A673 (cell line): ENCODE data around the gene NR1H3. TPM values are rescaled to one million over a fixed set of nuclear protein-coding genes. Genes with fewer than 3 reads are reported as not detected.
A peak's percentile ranks its signal among the peaks of the same experiment; 100 is the strongest.

Source experiments
- BruUV-seq: library from RNA; stranded (reverse); fragments of 400-500 nt; replicated peaks from 2 replicates; lab custom pipeline; 2021; lab: Mats Ljungman, UMichigan
- CTCF ChIA-PET: fragments of 300-600 bp; sonication (Branson Sonifier 250); formaldehyde crosslinking; loops from one replicate; lab custom pipeline; 2022; ENCODE audit warnings: antibody characterized with exemption; lab: Charles Lee
- POLR2A ChIA-PET: fragments of 300-600 bp; sonication (Branson Sonifier 250); formaldehyde crosslinking; loops from one replicate; lab custom pipeline; 2022; ENCODE audit warnings: antibody characterized with exemption; ENCODE audit not compliant: low non-redundant PET; lab: Charles Lee
- DNase-seq: peaks from one replicate; pipeline ENCODE4 v3.0.0-alpha.2; 2015; ENCODE audit warnings: low spot score
- H3K27ac ChIP-seq: fragments of 200-600 bp; sonication (generic); 2 replicates; pipeline ENCODE4 v1.5.1; 2016; ENCODE audit warnings: mixed run types, low read depth, mild to moderate bottlenecking, mixed read lengths, antibody characterized with exemption, low read length; ENCODE audit not compliant: poor library complexity, severe bottlenecking
- H3K27me3 ChIP-seq: fragments of 200-600 bp; sonication (generic); replicated peaks from 2 replicates; pipeline ENCODE4 v1.6.1; 2017; ENCODE audit warnings: mixed run types, low read depth, mild to moderate bottlenecking, mixed read lengths, antibody characterized with exemption, low read length; ENCODE audit not compliant: insufficient read depth, poor library complexity
- H3K36me3 ChIP-seq: fragments of 200-600 bp; sonication (generic); 2 replicates; pipeline ENCODE4 v1.6.1; 2016; ENCODE audit warnings: mixed run types, mild to moderate bottlenecking, mixed read lengths, antibody characterized with exemption, low read length; ENCODE audit not compliant: insufficient read depth, poor library complexity, severe bottlenecking
- H3K4me1 ChIP-seq: fragments of 200-600 bp; sonication (generic); 2 replicates; pipeline ENCODE4 v1.6.1; 2017; ENCODE audit warnings: mixed run types, mild to moderate bottlenecking, mixed read lengths, antibody characterized with exemption, low read length; ENCODE audit not compliant: insufficient read depth, poor library complexity, severe bottlenecking
- H3K4me3 ChIP-seq: fragments of 200-600 bp; sonication (generic); 2 replicates; pipeline ENCODE4 v1.5.1; 2016; ENCODE audit warnings: low read depth, mixed run types, mild to moderate bottlenecking, mixed read lengths, low read length; ENCODE audit not compliant: poor library complexity, severe bottlenecking
- H3K9me3 ChIP-seq: fragments of 200-600 bp; sonication (generic); 2 replicates; pipeline ENCODE4 v1.6.1; 2016; ENCODE audit warnings: mixed run types, low read depth, mild to moderate bottlenecking, mixed read lengths, antibody characterized with exemption, low read length; ENCODE audit not compliant: poor library complexity, severe bottlenecking
- EZH2 ChIP-seq: fragments of 200-600 bp; sonication (generic); IDR thresholded peaks from 2 replicates; pipeline ENCODE4 v1.6.1; 2017; ENCODE audit warnings: borderline replicate concordance, low read depth, mild to moderate bottlenecking, mixed read lengths, antibody characterized with exemption, low read length; ENCODE audit not compliant: poor library complexity, severe bottlenecking
- intact Hi-C: fragments of 100-400 bp; cut with micrococcal nuclease; formaldehyde crosslinking; loops from one replicate; pipeline ENCODE4 v1.10.0; 2022; ENCODE audit not compliant: unreplicated experiment
- total RNA-seq: library from RNA; stranded (reverse); gene quantifications from 2 replicates; pipeline ENCODE4 v1.2.3, GENCODE V29; 2021
- TF ChIP-seq, protein P1 (sequence below): fragments of 300-800, 200-600 bp; sonication (generic); conservative IDR thresholded peaks from 2 replicates; pipeline ENCODE4 v1.5.1; 2017; ENCODE audit warnings: low read depth, mild to moderate bottlenecking, antibody characterized with exemption, low read length, moderate library complexity, mixed read lengths

NR1H3 gene
- total RNA-seq, 1 experiment from 2014 or later: 14.5 TPM

- DNase-seq: no peak
- no TSS peak for BruUV-seq
- Histone ChIP-seq H3K4me3 (no peak overlapping the region), H3K9me3 (no peaks in the 10 kb centered on the region), H3K27ac (peak overlapping the region; percentile 55), H3K36me3 (no peaks in the 10 kb centered on the region), H3K27me3 (no peaks in the 10 kb centered on the region), H3K4me1 (peaks cover 30% of the 10 kb centered on the region)
- ChIA-PET POLR2A (no interaction called here), CTCF (no interaction called here)
- intact Hi-C loops: no loop called here
- TF ChIP-seq EZH2: no peak
- TF ChIP-seq, protein P1, sequence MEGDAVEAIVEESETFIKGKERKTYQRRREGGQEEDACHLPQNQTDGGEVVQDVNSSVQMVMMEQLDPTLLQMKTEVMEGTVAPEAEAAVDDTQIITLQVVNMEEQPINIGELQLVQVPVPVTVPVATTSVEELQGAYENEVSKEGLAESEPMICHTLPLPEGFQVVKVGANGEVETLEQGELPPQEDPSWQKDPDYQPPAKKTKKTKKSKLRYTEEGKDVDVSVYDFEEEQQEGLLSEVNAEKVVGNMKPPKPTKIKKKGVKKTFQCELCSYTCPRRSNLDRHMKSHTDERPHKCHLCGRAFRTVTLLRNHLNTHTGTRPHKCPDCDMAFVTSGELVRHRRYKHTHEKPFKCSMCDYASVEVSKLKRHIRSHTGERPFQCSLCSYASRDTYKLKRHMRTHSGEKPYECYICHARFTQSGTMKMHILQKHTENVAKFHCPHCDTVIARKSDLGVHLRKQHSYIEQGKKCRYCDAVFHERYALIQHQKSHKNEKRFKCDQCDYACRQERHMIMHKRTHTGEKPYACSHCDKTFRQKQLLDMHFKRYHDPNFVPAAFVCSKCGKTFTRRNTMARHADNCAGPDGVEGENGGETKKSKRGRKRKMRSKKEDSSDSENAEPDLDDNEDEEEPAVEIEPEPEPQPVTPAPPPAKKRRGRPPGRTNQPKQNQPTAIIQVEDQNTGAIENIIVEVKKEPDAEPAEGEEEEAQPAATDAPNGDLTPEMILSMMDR: no peak
These were observed 4.1 kb upstream of the NR1H3 start for GRCh38 chr11:47253660-47254059.

GRCh38 chr11:47254386-47254785 lies 3.4 kb upstream of the NR1H3 start:
- Histone ChIP-seq H3K27me3 (no peaks in the 10 kb centered on the region), H3K4me1 (peaks cover 28% of the 10 kb centered on the region), H3K27ac (peak overlapping the region; percentile 55), H3K4me3 (no peak overlapping the region), H3K9me3 (no peaks in the 10 kb centered on the region), H3K36me3 (no peaks in the 10 kb centered on the region)
- ChIA-PET POLR2A (no interaction called here), CTCF (no interaction called here)
- no TSS peak for BruUV-seq
- no peak for DNase-seq
- intact Hi-C loops: no loop called here
- TF ChIP-seq, protein P1: no peak

- Histone ChIP-seq H3K9me3 (no peaks in the 10 kb centered on the region), H3K36me3 (no peaks in the 10 kb centered on the region), H3K4me3 (no peak overlapping the region), H3K4me1 (peaks cover 26% of the 10 kb centered on the region), H3K27me3 (no peaks in the 10 kb centered on the region), H3K27ac (no peak overlapping the region)
- ChIA-PET CTCF (no interaction called here), POLR2A (no interaction called here)
- intact Hi-C loops: no loop called here
- no peak for DNase-seq
- TF ChIP-seq EZH2: no peak
- TF ChIP-seq, protein P1: no peak
- BruUV-seq: no TSS peak
These were observed 1.4 kb upstream of the NR1H3 start for GRCh38 chr11:47256374-47256773.
